GM21526 (cell line): ENCODE data around the gene STK38L.

ENCODE experiments used
- ATAC-seq: cut with Tn5 transposase; IDR thresholded peaks from one replicate; pipeline ENCODE4 v1.9.1; 2021; ENCODE audit warnings: moderate library complexity; ENCODE audit not compliant: unreplicated experiment, low FRiP score

STK38L gene

GRCh38 chr12:27272373-27273028 is 28.4 kb downstream of the STK38L start:
- no peak for ATAC-seq

- no peak for ATAC-seq
Observed at GRCh38 chr12:27273114-27273513, 29.0 kb downstream of the STK38L start.

- ATAC-seq = no peak
Observed at GRCh38 chr12:27274706-27275105, 30.6 kb downstream of the STK38L start.

- ATAC-seq = no peak
Observed at GRCh38 chr12:27276275-27276674, 32.2 kb downstream of the STK38L start.

GRCh38 chr12:27277846-27278260 is 33.8 kb downstream of the STK38L start:
- ATAC-seq = no peak

- no peak for ATAC-seq
Observed at GRCh38 chr12:27279826-27280225, 35.7 kb downstream of the STK38L start.

- no peak for ATAC-seq
Observed at GRCh38 chr12:27280412-27280811, 36.3 kb downstream of the STK38L start.

GRCh38 chr12:27282754-27283153 is 38.7 kb downstream of the STK38L start:
- no peak for ATAC-seq

- ATAC-seq = no peak
Observed at GRCh38 chr12:27284021-27284420, 39.9 kb downstream of the STK38L start.

- no peak for ATAC-seq
Observed at GRCh38 chr12:27284751-27285150, 40.7 kb downstream of the STK38L start.

- no peak for ATAC-seq
Observed at GRCh38 chr12:27285403-27285802, 41.3 kb downstream of the STK38L start.

- ATAC-seq = no peak
Observed at GRCh38 chr12:27289414-27289813, 45.3 kb downstream of the STK38L start.

GRCh38 chr12:27290501-27291168 is 46.5 kb downstream of the STK38L start:
- no peak for ATAC-seq

- ATAC-seq = no peak
Observed at GRCh38 chr12:27291862-27292261, 47.8 kb downstream of the STK38L start.

- ATAC-seq = no peak
Observed at GRCh38 chr12:27292718-27293117, 48.6 kb downstream of the STK38L start.

- ATAC-seq = no peak
Observed at GRCh38 chr12:27293463-27293862, 49.4 kb downstream of the STK38L start.

GRCh38 chr12:27296674-27297073 is 52.6 kb downstream of the STK38L start:
- ATAC-seq = no peak

- no peak for ATAC-seq
Observed at GRCh38 chr12:27297566-27297965, 53.5 kb downstream of the STK38L start.

- ATAC-seq = no peak
Observed at GRCh38 chr12:27299102-27299501, 55.0 kb downstream of the STK38L start.

GRCh38 chr12:27300226-27300625 is 56.1 kb downstream of the STK38L start:
- no peak for ATAC-seq

GRCh38 chr12:27303139-27304111 is 59.3 kb downstream of the STK38L start:
- ATAC-seq = no peak
